Activated CD4-positive, alpha-beta memory T cell treated with anti-CD3 and anti-CD28 coated beads for 36 hours (primary cell): Measurements from ENCODE around the gene GFOD1. TPM values are rescaled to one million over a fixed set of nuclear protein-coding genes. Genes with fewer than 3 reads are reported as not detected.
"Not testable (repeated sequence)": the region's sequence is repeated elsewhere in the genome, so short reads cannot be mapped to it uniquely, and the experiment has no call there.

Experiments used
- CTCF ChIA-PET: fragments of 350-600 bp; sonication (Branson Sonifier 250); formaldehyde crosslinking; loops from one replicate; lab custom pipeline; 2021; ENCODE audit warnings: antibody characterized with exemption, inconsistent platforms; lab: Charles Lee
- POLR2A ChIA-PET: fragments of 350-600 bp; sonication (Branson Sonifier 250); formaldehyde crosslinking; loops from one replicate; lab custom pipeline; 2021; ENCODE audit warnings: antibody characterized with exemption; lab: Charles Lee
- DNase-seq: peaks from one replicate; pipeline ENCODE4 v3.0.0-alpha.2; 2020
- H3K27ac Mint-ChIP-seq: one replicate; pipeline ENCODE4 v1.8.0; 2021; ENCODE audit warnings: mixed read lengths
- H3K27me3 Mint-ChIP-seq: one replicate; pipeline ENCODE4 v1.8.0; 2021; ENCODE audit warnings: mixed read lengths
- H3K36me3 Mint-ChIP-seq: one replicate; pipeline ENCODE4 v1.8.0; 2021; ENCODE audit warnings: mixed read lengths
- H3K4me1 Mint-ChIP-seq: one replicate; pipeline ENCODE4 v1.8.0; 2021; ENCODE audit warnings: low read depth, mixed read lengths
- H3K4me3 Mint-ChIP-seq: one replicate; pipeline ENCODE4 v1.8.0; 2021; ENCODE audit warnings: mild to moderate bottlenecking, mixed read lengths
- H3K9me3 Mint-ChIP-seq: one replicate; pipeline ENCODE4 v1.8.0; 2021; ENCODE audit warnings: mixed read lengths
- intact Hi-C: fragments of 100-400 bp; cut with micrococcal nuclease; formaldehyde crosslinking; loops from one replicate; pipeline ENCODE4 v1.15.1; 2023
- total RNA-seq, 2 experiments: library from RNA; stranded (reverse); gene quantifications; one replicate each; pipeline ENCODE4 v1.2.3, GENCODE V29; 2021

Gene GFOD1
- total RNA-seq, 2 experiments from 2014 or later, result 2.3 to 2.4 TPM

GRCh38 chr6:13524801-13525508 lies 37.6 kb upstream of the GFOD1 start:
- H3K27me3 Mint-ChIP-seq, result peaks cover under 1% of the 10 kb centered on the region
- no peak for DNase-seq
- no peaks in the 10 kb centered on the region for H3K36me3 Mint-ChIP-seq
- H3K27ac Mint-ChIP-seq, result no peak overlapping the region
- intact Hi-C loops, result no loop called here
- ChIA-PET POLR2A (no interaction called here), CTCF (no interaction called here)
- H3K4me3 Mint-ChIP-seq, result no peak overlapping the region
- no peaks in the 10 kb centered on the region for H3K9me3 Mint-ChIP-seq
- H3K4me1 Mint-ChIP-seq, result no peaks in the 10 kb centered on the region

- Mint-ChIP-seq H3K4me3 (no peak overlapping the region), H3K27me3 (peaks cover 4% of the 10 kb centered on the region), H3K4me1 (no peaks in the 10 kb centered on the region), H3K9me3 (no peaks in the 10 kb centered on the region), H3K36me3 (no peaks in the 10 kb centered on the region), H3K27ac (no peak overlapping the region)
- ChIA-PET CTCF (no interaction called here), POLR2A (no interaction called here)
- intact Hi-C loops, result no loop called here
- no peak for DNase-seq
These were observed 36.6 kb upstream of the GFOD1 start for GRCh38 chr6:13523826-13524622.

DNA sequence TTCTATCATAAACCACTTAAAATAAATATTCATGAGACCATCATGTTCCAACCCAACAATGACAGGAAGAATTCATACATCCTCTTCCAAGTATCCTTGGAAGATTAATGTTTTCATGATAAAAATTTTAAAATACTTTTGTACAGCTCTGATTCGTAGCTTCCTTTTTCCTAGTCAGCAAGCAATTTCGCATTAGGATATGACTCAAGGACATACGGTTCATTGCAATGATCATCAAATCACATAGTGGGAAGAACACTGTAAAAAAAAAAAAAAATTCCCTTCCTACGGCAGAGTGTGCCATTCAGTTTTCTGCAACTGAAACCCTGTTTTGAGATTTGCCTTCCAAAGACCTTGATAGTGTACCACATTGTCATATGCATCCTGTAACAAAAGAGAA lies 35.3 kb upstream of the GFOD1 start:
- CTCF ChIA-PET, result no interaction called here
- POLR2A ChIA-PET, result no interaction called here
- intact Hi-C loops, result no loop called here

GRCh38 chr6:13519839-13520238 lies 32.4 kb upstream of the GFOD1 start:
- POLR2A ChIA-PET, result no interaction called here
- CTCF ChIA-PET, result no interaction called here
- H3K27ac Mint-ChIP-seq, result no peak overlapping the region
- no peak for DNase-seq
- H3K4me1 Mint-ChIP-seq, result no peaks in the 10 kb centered on the region
- H3K36me3 Mint-ChIP-seq, result no peaks in the 10 kb centered on the region
- intact Hi-C loops, result no loop called here
- no peak overlapping the region for H3K4me3 Mint-ChIP-seq
- H3K27me3 Mint-ChIP-seq, result peaks cover 4% of the 10 kb centered on the region
- H3K9me3 Mint-ChIP-seq, result no peaks in the 10 kb centered on the region

More for the DNA sequence above, 35.3 kb upstream of the GFOD1 start:
- peaks cover 4% of the 10 kb centered on the region for H3K27me3 Mint-ChIP-seq
- H3K9me3 Mint-ChIP-seq, result no peaks in the 10 kb centered on the region
- no peaks in the 10 kb centered on the region for H3K4me1 Mint-ChIP-seq
- no peaks in the 10 kb centered on the region for H3K36me3 Mint-ChIP-seq
- H3K27ac Mint-ChIP-seq, result no peak overlapping the region
- no peak overlapping the region for H3K4me3 Mint-ChIP-seq
- DNase-seq, result no peak

DNA sequence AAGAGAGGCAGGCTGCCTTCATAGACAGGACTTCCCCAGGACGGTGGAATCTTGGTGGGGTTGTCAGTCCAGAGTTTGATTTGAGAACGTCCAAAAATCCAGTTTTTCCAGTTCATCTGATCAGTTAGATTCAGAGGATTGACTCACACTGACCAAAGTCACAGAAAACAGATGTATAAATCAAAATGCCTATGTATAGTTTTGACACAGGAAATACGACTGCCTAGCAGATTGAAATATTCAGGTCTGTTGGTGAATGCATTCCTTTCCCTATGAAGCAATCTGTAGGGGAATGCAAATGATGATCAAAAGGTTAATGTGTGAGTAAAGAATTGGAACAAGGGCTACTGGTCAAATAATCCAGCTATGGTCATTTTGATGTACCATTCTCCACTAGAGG lies 29.7 kb upstream of the GFOD1 start:
- CTCF ChIA-PET, result no interaction called here
- intact Hi-C loops, result no loop called here

DNA sequence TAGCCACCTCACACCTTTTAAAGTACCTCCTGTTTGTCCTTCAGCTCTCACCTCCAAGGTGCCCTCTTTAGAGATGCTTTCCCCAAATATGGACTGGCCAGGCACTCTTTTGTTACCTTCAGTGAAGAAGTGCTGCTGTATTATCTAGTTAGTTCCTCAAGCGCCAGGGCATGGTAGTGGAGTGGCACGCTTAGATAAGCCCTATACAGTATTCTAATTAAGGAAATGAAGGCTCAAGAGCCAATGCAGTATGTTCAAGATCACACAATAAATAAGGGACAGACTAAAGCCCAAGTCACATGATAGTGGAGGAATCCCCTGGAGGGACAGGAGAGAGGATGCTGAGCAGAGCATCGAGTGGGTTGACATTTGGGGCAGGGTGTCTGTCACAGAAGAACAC lies 28.5 kb upstream of the GFOD1 start:
- no peaks in the 10 kb centered on the region for H3K36me3 Mint-ChIP-seq
- no peak overlapping the region for H3K27ac Mint-ChIP-seq
- H3K9me3 Mint-ChIP-seq, result no peaks in the 10 kb centered on the region
- ChIA-PET CTCF (no interaction called here), POLR2A (no interaction called here)
- H3K4me1 Mint-ChIP-seq, result no peaks in the 10 kb centered on the region
- intact Hi-C loops, result no loop called here
- DNase-seq, result no peak
- peaks cover 4% of the 10 kb centered on the region for H3K27me3 Mint-ChIP-seq
- no peak overlapping the region for H3K4me3 Mint-ChIP-seq

More for the DNA sequence above, 29.7 kb upstream of the GFOD1 start:
- Mint-ChIP-seq H3K27ac (no peak overlapping the region), H3K27me3 (peaks cover 4% of the 10 kb centered on the region), H3K4me1 (no peaks in the 10 kb centered on the region), H3K9me3 (no peaks in the 10 kb centered on the region), H3K4me3 (no peak overlapping the region), H3K36me3 (no peaks in the 10 kb centered on the region)
- POLR2A ChIA-PET, result no interaction called here
- DNase-seq, result no peak

GRCh38 chr6:13513626-13514502 lies 26.5 kb upstream of the GFOD1 start:
- Mint-ChIP-seq H3K27me3 (no peaks in the 10 kb centered on the region), H3K27ac (no peak overlapping the region), H3K4me1 (no peaks in the 10 kb centered on the region), H3K36me3 (no peaks in the 10 kb centered on the region), H3K9me3 (no peaks in the 10 kb centered on the region), H3K4me3 (no peak overlapping the region)
- ChIA-PET POLR2A (no interaction called here), CTCF (interaction anchor here (1.1 kb wide), 1 partner anchor 61 kb away, joined by 5 read pairs; the partner anchor contains the start of gene SIRT5)
- intact Hi-C loops, result no loop called here
- peak; percentile 12 for DNase-seq

- intact Hi-C loops, result no loop called here
- CTCF ChIA-PET, result interaction anchor here (1.1 kb wide), 1 partner anchor 62 kb away, joined by 5 read pairs; the partner anchor contains the start of gene SIRT5
- no peaks in the 10 kb centered on the region for H3K36me3 Mint-ChIP-seq
- peaks cover 2% of the 10 kb centered on the region for H3K27me3 Mint-ChIP-seq
- H3K9me3 Mint-ChIP-seq, result no peaks in the 10 kb centered on the region
- H3K4me1 Mint-ChIP-seq, result no peaks in the 10 kb centered on the region
- no peak overlapping the region for H3K27ac Mint-ChIP-seq
- DNase-seq, result no peak
- POLR2A ChIA-PET, result no interaction called here
- H3K4me3 Mint-ChIP-seq, result no peak overlapping the region
These were observed 25.5 kb upstream of the GFOD1 start for GRCh38 chr6:13512900-13513299.

GRCh38 chr6:13511913-13512717 lies 24.7 kb upstream of the GFOD1 start:
- DNase-seq, result no peak
- no peaks in the 10 kb centered on the region for H3K4me1 Mint-ChIP-seq
- intact Hi-C loops, result no loop called here
- peaks cover 2% of the 10 kb centered on the region for H3K27me3 Mint-ChIP-seq
- no peaks in the 10 kb centered on the region for H3K9me3 Mint-ChIP-seq
- H3K27ac Mint-ChIP-seq, result no peak overlapping the region
- ChIA-PET CTCF (no interaction called here), POLR2A (no interaction called here)
- H3K36me3 Mint-ChIP-seq, result no peaks in the 10 kb centered on the region
- H3K4me3 Mint-ChIP-seq, result no peak overlapping the region

DNA sequence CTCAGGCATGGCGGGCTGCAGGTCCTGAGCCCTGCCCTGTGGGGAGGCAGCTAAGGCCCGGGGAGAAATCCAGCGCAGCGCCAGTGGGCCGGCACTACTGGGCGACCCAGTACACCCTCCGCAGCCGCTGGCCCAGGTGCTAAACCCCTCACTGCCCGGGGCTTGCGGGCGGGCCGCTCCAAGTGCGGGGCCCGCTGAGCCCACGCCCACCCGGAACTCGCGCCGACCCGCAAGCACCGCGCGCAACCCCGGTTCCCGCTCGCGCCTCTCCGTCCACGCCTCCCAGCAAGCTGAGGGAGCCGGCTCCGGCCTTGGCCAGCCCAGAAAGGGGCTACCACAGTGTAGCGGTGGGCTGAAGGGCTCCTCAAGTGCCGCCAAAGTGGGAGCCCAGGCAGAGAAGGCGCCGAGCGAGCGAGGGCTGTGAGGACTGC lies 23.8 kb upstream of the GFOD1 start:
- intact Hi-C loops, result not testable (repeated sequence)

DNA sequence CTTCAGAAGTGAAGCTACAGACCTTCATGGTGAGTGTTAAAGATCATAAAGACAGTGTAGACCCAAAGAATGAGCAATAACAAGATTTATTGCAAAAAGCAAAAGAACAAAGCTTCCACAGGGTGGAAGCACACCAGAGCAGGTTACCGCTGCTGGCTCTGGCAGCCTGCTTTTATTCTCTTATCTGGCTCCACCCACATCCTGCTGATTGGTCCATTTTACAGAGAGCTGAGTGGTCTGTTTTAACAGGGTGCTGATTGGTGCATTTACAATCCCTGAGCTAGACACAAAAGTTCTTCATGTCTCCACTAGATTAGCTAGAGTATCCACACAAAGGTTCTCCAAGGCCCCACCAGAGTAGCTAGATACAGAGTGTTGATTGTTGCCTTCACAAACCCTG lies 23.0 kb upstream of the GFOD1 start:
- H3K27me3 Mint-ChIP-seq, DNase-seq, H3K27ac Mint-ChIP-seq, H3K4me1 Mint-ChIP-seq, intact Hi-C loops, H3K4me3 Mint-ChIP-seq, H3K36me3 Mint-ChIP-seq, POLR2A ChIA-PET, H3K9me3 Mint-ChIP-seq: not testable (repeated sequence)
- CTCF ChIA-PET, result interaction anchor here (1.8 kb wide), 1 partner anchor 64 kb away, joined by 9 read pairs; the partner anchor contains the start of gene SIRT5

More for the DNA sequence above, 23.8 kb upstream of the GFOD1 start:
- H3K27ac Mint-ChIP-seq, POLR2A ChIA-PET, DNase-seq, H3K36me3 Mint-ChIP-seq, H3K4me3 Mint-ChIP-seq, CTCF ChIA-PET, H3K9me3 Mint-ChIP-seq, H3K4me1 Mint-ChIP-seq, H3K27me3 Mint-ChIP-seq: not testable (repeated sequence)
